ENCODE data around the gene BACH2.
A peak's percentile ranks its signal among the peaks of the same experiment; 100 is the strongest.
"Not testable (repeated sequence)": the region's sequence is repeated elsewhere in the genome, so short reads cannot be mapped to it uniquely, and the experiment has no call there.

The BACH2 gene

DNA sequence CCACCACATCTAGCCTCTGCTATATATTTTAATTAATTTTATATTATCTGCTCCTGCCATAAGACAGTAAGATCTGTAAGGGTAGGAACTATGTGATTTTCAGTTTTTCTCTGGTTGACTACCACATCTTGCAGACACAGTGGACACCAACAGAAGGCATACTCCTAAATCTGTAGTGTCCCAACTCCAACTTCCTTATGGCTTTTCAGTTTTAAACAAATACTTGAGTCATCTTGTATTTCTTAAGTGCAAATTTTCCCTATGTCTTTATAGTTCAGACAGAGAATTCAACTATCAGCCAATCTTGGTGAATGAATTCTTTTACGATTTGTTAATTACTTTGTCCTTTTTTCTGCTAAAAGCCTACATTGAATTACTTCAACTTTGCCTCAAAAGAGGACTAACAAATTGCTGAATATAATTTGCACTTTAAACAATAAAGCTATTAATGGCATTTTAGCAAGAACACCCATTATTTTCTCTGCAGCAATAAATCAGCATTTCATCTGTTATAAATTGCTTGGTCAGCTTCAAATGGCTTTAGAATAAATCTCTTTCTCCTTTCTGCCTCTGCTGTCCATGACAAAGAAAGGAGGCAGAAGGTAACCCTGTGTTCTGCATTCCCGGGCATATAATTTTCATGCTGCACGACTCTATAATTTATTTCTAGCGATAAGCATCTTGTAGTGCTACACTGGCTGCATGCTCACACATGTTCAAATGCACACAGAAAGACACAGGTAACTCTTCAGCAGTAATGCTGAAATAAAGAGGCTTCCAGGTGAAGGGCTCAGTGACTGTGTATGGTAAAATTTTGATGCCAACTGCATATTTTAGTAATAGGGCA is 144.8 kb downstream of the BACH2 start:
- no peak for DNase-seq

DNA sequence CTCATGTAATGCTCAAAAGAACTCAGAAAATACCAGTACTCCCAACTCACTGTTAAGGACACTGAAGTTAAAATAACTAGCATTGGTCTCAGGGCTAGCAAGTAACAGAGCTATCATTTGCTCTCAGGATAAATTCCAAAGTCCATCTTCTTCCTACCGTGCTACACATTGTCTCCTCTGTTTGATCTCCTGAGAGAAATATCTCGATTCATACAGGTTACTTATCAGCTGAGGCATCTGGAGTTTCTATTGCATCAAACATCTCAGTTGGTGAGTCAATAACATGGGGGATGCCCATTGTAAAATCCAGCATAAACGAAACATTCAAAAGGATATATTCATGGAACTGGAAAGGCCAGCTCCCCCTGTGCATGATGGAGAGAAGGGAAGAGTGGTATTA is 147.4 kb downstream of the BACH2 start:
- DNase-seq: no peak

DNA sequence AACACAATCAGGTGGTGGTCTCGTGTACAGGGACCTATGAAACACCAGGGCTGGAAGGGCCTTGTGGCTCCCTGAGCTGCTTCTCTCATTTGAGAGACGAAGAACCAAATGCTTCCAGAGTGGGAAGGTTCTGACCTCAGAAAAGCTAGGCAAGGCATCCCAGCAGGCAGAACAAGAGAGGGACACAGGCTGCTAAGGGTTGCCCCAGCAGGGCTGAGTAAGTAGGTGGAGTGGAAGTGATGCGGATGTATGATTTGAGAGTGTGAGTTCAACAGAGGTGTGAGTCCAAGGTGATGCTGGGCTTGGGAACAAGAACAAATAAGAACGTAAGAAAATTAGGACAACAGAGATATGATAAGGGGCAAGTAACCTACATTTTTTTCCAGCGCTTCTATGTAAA is 147.8 kb downstream of the BACH2 start:
- no peak for DNase-seq

DNA sequence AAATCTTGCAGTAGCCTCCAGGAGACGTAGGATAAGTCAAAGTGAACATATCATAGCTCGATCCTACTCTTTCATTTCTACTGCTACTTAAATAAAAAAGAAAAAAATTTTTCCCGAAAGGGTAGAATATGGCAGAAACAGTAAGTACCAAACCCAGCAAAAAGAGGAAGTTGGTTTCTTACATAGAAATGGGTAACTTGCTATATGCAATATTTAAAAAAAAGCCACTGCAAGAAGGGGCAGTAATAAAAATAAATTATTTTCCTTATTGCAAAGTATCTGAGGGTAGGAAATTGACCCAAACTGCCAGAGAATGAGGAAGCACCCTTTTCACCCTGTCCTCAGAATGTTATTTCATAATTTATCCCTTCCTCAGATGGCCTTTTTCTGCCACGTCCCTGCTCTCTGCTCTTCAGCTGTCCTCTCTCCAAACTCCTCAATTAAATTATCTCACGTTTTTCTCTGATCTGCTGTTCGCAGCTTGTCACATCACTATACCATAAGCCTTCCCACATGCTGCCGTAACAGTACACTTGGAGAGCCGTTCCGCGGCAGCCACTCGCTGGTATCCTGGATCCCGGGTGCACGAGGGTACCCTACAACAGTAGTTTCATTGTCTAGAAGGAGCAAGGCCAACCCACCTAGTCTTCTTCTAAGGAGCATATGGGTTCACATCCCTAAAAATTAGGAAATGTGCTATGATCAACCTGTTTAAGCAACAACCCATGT is 149.6 kb downstream of the BACH2 start:
- DNase-seq: no peak

DNA sequence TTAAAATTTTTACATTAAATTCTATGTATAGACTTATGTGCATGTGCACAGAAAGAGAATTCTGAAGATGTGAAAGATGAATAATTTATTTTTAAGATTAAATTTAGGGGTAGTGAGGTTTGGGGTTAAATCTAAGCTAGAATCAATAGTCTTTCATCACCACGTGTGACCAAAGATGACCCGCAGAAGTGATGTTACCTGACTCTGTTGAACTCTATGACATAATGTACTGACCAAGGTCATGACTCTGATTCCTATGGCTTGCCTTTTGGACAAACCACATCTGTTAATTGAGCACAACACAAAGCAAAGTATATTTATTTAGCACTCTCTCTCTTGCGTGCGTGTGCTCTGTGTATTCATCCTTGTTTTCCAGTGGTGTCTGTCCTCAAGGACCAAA is 150.6 kb downstream of the BACH2 start:
- DNase-seq: no peak

DNA sequence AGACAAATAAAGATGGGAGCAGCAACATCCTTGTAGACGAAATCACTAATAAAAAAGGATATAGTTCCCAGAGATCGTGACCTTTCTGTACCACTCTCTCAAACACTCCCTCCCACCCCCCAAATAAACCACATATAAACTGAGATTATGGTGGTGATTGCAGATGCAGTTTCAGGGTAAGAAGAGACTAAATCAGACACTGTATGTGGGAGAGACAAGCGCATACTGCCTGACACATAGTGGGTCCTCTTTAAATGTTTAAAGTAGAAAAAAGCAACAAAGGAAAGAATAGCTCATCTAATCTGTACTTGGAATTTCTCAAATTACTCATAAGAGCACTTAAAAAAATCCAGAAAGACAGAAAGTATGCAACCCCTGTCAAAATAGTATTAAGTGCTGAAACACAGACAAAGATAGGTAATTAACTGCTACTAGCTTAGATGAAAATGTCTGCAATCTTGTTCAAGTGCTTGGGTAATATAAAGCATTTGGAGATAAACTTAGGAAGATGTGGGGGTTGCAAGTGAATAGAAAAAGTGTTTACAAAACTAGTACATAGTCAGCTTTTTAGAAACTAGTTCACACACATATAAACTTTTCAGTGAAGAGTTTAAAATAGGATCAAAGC is 151.6 kb downstream of the BACH2 start:
- no peak for DNase-seq

DNA sequence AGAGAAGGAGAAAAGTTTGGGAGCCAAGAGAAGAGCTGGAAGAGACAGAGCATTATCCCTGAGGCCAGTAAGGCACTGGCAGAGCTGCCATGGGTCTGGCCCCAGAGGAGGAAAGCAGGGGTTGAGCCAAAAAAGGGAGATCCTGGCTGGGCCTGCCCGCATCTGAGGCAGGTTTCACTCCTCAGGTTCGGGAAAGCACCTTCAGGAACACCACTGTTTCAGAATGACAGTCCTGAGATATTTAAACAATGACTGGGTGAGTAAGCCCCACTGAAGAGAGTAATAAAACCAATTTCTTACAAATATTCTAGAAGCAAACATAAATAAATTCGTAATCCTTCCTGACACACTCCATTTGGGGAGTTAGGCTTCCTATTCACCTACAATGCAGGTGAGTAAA is 152.2 kb downstream of the BACH2 start:
- no peak for DNase-seq

DNA sequence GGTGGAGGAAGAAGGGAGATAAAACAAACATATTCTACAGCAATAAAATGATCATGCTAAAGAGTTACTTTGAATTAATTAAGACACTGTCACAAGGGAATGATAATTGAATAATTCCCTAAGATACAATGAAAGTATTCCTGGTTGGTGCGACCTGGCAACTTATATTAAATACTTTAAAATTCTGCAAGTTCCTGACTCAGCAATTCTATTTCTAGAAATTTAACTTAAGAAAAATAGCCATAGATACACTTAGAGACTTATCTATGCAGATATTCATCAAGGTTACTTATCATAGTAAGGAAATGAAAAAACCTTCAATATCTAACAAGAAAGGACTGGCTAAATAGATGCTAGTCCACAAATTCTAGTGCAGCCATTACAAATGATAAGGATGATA is 156.0 kb downstream of the BACH2 start:
- no peak for DNase-seq

DNA sequence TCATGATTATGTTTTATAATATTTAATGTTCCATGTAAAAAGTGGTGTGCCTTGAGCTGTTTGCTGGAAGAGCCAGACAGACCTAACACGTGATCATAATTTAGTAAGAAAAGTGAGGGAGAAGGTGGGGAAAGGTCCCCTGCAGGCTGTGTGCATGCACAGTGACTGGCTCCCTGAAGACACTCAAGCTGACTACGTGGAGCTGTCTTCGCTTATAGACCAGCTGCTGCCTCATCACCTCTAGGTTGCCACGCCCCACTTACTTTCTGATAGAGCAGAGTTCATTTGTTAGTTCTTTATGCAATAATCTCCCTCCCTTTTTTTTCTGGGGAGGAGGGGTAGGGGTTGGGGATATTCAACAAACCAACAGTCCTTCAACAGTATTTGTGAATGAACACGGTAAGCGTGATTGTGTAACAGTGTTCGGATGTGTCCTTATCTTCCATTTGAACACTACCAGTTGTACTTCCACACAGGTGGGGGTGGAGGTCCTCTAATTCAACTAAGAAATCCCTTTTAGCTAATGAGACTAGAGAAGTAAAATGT is 157.3 kb downstream of the BACH2 start:
- DNase-seq: peak; percentile 69

DNA sequence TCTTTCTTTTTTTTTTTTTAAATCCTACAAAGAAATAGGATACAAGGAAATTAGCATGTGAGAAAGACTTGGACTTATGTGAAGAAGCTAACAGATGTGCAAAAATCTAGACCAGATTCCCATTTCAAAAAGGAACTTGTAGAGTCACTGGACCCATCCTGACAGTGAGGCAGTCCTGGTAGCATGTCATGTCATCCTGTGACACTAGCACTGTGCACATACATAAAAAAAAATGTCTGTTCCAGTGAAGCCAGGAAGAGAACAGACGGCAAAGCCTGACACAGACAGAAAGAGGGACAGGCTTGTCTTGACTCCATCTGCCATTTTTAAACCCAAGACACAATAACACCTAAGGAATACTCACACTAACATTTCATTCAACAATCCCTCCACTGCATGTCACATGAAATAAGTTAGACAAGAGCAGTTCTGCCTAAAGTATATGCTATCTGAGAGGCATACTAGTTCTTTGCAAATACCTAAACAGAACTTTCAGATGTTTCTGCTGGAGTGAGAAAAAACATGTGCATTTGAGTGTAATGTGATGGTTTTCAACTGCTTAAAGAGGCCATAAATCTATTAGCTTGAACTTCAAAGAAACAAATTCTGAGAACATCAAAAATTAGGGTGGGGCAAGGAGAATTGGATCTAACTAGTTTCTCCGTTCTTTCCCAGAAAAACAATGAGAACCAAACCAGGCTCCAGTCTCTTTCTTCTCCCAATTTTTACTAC is 159.6 kb downstream of the BACH2 start:
- DNase-seq: no peak

DNA sequence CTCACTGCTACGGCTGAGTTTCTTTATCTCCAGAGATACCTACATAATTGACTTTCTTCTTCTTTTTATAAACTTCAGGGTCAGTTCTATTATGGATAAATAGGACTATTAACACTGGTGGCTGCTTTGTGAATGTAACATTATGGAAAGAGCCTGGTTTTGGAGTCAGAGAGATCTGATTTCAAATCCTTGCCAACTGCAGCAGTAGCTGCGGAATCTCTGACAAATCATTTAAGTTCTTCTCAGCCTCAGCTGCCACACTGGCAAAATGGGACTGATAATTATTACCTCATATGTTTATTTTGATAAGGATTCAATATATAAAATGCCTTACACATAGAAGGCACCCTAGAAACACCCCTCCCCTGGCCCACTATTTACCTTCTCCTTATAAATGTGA is 160.5 kb downstream of the BACH2 start:
- no peak for DNase-seq

DNA sequence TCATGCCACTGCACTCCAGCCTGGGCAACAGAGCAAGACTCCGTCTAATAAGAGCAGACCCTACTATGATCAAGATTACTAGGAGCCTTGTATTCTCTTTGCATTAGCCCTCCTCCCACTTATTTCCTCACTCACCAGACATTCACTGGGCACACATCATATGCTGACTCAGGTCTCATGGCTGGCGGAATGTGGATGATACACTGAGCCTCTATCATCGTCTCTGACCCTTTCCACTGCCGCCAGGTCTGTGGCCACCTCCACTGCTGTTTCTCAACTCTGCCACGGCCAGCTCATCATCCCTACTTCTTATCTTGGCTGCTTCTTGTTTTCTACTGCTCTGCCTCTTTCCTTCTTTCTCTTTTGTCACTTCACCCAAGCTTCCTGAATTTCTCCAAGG is 161.0 kb downstream of the BACH2 start:
- DNase-seq: no peak

DNA sequence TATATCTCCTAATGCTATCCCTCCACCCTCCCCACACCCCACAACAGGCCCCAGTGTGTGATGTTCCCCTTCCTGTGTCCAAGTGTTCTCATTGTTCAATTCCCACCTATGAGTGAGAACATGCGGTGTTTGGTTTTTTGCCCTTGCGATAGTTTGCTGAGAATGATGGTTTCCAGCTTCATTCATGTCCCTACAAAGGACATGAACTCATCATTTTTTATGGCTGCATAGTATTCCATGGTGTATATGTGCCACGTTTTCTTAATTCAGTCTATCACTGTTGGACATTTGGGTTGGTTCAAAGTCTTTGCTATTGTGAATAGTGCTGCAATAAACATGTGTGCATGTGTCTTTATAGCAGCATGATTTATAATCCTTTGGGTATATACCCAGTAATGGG is 163.0 kb downstream of the BACH2 start:
- not testable (repeated sequence) for DNase-seq

DNA sequence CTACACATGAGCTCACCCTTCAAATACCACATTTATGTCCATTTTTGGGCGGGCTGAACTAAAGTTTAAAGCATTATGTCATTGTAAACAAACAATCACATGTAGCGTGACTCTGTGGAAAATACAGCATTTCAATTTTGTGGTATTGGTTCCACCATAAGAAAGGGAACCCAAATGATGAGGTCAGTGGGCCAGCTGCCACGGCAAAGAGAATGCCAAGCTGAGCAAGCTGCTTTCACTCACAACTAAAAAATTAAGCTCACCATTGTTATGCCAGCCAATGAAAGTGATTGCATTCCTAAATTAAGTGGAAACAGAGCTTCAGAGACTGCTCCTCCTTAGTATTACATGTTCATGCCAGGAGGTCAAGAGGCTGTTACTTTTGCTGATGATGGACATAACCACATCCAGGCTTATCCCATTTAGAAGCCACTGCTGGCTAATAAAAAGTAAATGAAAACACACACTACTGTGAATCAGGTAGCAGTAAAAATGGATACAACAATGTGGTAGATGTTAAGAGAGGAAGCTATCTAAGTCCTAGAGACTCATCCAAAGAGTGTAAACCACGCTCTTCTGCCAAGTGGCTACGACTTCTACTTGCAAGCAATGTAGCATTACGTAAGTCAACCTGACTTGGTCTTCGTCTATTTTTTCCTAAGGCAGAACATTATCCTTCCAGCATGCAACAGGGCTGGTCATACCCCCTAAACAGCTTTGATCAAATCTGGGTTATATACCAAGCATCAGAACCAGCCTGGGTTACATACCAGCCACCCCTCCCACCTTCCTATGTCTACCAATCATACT is 164.8 kb downstream of the BACH2 start:
- no peak for DNase-seq

DNA sequence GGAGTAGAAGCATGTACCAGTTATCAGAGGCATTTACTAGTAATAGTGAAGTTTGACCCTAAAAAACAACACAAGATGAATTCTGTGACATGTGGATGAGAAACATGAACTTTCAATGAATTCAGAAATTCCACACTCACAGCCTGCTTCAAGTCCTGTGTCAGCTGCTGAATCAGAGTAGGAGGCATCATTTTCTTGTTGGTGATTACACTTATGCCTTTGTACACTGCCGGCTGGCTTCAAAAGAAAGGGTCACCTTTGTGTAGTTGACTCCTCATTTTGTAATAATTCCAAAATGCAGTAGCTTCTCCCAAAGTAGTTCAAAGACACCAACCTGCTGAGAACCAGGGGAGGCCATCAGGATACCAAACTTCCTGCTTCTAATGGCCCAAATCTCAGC is 165.5 kb downstream of the BACH2 start:
- DNase-seq: no peak

DNA sequence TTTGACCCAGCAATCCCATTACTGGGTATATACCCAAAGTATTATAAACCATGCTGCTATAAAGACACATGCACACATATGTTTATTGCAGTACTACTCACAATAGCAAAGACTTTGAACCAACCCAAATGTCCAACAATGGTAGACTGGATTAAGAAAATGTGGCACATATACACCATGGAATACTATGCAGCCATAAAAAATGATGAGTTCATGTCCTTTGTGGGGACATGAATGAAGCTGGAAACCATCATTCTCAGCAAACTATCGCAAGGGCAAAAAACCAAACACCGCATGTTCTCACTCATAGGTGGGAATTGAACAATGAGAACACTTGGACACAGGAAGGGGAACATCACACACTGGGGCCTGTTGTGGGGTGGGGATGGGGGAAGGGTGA is 168.0 kb downstream of the BACH2 start:
- DNase-seq: not testable (repeated sequence)

DNA sequence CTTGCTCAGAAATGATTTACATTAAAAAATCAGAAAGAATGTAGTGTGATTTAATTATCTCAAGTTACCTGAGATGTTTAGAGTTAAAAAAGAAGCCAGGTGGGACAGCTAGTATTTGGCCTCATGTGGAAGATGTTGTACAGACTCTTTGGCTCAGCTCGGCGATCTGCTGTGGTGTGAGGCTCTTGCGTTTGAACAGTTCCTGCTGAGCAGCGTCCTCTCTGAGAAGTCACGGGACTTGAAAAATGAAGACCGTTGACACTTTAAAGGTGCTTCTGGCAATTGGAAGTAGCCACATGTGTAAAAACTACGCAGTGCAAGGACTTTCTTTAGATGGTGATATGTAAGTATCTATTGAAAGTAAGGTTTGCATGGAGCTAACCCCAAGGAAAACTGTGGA is 169.0 kb downstream of the BACH2 start:
- DNase-seq: no peak

DNA sequence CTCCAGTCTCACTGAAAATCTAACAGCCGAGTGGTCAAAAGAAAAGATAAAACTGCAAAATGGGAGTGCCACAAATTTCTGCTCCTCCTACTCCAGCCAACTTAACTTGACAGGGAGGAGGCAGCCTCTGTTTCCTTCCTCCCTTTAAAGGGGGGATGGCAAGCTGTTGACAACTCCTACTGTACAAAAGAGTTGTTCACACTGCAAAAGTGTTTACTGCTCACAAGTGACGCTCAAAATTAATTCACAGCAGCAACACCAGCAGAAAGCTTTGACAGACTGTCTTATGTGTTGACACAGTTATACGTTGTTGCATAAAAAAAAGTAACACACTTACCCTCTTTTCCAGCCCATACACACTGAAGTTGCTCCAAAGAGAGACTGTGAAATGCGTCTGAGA is 169.8 kb downstream of the BACH2 start:
- DNase-seq: no peak

DNA sequence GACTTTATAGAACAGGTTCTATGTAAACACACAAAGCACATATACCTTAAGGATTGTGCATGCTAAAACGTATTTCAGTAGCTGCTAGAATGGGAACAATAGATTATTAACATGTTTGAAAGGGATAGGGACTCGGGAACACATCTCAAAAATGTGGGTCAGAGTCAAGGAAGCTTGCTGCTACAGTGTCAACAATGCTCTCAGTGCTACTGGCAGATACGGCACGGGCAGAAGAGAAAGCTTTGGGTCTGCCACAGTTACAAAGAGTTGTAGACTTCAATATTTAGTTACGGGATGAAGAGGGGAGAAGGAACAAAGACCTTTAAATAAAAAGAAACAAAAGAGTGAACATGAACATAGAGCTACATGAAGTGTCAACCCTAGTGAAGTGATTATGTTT is 170.5 kb downstream of the BACH2 start:
- no peak for DNase-seq

DNA sequence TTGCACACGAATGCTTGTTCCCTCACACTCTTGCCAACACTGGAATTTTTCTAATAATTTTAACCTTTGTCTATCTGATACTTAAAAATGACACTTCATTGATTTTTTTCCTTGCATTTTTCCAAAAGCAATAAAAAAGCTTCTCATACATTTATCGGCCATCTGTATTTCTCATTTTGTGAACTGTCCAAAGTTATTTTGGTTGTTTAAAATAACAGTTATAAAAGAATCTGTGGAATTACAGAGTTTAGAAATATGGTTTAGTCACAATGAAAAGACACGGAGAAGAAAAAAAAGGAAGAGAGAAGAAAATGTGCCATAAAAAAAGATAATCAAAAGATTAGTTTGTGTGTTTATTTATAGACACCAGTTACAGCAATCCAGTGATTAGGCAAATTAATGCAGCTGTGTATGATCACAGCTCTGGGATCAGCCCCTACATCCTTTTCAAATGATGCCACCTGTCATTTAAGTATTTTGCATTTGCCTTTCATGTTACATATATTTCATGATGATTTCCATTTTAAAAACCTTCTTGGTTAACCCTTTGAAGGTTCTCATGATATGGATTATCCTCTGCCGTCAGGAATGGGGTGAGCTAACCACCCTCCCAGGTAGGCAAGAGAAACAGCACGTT is 171.7 kb downstream of the BACH2 start:
- no peak for DNase-seq

DNA sequence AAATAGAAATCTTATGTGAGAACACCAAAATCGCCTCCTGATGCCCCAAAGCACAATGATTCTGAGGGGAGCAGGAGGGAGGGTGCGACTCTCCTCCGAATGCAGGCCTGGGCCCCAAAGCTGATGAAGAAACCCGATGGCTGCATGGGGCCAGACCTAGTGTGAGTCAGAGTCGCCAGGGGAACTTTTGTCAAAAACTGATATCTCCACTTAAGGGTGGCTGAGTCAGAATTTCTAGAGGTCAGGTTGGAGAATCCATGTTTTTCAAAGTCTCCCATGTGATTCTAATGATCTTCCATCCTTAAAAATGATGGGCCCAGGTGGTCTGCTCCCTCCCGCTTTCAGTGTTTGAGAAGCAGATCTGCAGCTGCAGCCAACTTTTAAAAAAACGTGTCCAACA is 172.8 kb downstream of the BACH2 start:
- DNase-seq: no peak

DNA sequence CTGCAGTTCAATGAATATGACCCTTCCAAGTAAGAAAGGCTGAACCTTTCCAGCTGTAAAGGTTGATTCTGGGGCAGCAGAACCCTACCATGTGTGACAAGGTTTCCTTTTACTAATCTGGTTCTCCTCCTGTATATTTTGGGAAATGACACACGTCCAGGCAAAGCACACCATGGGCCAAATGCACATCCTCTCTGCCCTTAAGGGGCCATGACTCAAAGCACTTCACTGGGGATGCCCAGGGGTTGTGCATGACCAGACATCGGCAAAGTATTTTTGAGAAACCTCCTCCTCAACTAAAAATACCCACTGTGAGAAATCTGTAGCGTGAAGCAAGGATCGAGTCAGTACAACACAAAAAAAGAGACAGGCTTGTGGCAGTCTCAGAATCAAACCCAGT is 174.7 kb downstream of the BACH2 start:
- no peak for DNase-seq
